ENCODE results near the gene IFT22.
"Not testable (repeated sequence)": the region's sequence is repeated elsewhere in the genome, so short reads cannot be mapped to it uniquely, and the experiment has no call there.

IFT22 gene

DNA sequence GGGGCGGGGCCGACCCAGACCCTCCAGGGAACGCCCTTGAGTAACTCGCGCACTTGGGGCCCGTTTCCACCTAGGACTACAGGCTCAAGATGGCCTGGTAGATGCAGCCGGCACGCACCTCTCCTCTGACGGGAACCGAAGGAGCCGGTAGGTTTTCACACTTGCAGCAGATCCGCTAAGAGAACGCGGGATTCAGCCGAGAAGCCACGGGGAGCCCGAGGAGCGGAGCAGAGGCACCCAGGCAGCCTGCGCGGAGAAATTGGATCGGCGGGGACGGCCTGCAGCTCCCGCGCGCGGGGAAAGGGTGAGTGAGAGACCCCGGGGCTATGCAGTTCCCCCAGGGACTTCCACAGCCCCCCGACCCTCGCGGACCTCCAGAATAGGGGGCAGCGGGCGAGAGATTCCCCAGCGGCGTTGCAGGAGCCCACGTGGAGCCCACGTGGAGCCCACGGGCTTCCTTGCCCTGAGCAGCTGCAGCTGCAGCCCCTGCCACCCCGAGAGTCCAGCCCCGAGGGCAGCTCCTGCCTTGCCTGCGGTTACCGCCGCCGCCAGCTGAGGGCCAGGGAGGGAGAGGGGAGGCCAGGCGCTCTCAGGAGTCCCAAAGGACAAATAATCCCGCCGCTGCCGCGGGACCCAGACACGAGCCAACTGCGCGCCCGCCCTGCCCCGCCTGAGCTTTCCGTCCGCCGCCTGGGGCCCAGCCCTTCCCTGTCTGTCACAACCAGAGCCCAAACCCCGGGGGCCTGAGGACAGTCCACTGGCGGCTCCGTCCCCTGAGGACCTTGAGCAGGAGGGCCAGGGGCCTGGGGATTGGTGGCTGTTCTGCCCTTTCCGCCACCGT is 13.1 kb downstream of the IFT22 start:
- DNase-seq (ENCODE audit: low read depth) = no peak

DNA sequence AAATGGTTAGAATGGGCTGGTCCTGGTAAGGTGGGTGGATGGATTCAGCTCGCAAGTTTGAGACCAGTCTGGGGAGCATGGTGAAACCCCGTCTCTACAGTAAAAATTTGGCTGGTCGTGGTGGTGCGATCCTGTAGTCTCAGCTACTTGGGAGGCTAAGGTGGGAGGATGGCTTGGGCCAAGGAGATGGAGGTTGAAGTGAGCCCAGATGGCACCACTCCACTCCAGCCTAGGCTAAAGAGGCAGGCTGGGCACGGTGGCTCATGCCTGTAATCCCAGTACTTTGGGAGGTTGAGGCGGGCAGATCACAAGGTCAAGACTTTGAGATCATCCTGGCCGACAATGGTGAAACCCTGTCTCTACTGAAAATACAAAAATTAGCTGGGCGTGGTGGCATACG is 15.3 kb downstream of the IFT22 start:
- DNase-seq (ENCODE audit: low read depth) = no peak

DNA sequence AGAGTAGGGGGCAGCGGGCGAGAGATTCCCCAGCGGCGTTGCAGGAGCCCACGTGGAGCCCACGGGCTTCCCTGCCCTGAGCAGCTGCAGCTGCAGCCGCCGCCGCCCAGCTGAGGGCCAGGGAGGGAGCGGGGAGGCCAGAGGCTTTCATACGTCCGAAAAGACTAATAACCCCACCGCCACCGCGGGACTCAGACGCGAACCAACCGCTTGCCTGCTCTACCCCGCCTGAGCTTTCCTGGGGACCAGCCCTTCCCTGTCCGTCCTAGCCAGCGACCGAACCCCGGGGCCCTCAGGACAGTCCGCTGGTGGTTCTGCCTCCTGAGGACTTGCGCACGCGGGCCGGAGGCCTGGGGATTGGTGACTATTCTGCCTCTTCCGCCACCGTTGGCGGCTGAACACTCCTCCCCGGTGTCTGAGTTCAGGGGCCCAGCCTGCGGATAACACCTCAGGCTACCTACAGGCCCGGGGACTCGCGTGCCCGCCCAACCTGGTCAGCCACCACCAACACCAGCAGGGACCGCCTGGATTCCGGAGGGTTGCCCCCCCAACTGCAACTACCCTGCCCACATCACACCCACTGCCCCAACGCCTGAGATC is 18.4 kb downstream of the IFT22 start:
- DNase-seq (ENCODE audit: low read depth) = no peak

DNA sequence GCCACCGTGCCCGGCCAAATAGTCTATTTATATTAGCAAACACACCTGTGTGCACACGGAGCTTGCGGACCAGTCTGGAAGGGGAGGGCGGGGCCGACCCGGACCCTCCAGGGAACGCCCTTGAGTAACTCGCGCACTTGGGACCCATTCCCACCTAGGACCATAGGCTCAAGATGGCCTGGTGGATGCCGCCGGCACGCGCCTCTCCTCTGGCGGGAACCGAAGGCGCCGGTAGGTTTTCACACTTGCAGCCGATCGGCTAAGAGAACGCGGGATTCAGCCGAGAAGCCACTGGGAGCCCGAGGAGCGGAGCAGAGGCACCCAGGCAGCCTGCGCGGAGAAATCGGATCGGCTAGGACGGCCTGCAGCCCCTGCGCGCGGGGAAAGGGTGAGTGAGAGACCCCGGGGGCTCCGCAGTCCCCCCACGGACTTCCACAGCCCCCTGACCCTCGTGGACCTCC is 18.9 kb downstream of the IFT22 start:
- DNase-seq (ENCODE audit: low read depth) = no peak

DNA sequence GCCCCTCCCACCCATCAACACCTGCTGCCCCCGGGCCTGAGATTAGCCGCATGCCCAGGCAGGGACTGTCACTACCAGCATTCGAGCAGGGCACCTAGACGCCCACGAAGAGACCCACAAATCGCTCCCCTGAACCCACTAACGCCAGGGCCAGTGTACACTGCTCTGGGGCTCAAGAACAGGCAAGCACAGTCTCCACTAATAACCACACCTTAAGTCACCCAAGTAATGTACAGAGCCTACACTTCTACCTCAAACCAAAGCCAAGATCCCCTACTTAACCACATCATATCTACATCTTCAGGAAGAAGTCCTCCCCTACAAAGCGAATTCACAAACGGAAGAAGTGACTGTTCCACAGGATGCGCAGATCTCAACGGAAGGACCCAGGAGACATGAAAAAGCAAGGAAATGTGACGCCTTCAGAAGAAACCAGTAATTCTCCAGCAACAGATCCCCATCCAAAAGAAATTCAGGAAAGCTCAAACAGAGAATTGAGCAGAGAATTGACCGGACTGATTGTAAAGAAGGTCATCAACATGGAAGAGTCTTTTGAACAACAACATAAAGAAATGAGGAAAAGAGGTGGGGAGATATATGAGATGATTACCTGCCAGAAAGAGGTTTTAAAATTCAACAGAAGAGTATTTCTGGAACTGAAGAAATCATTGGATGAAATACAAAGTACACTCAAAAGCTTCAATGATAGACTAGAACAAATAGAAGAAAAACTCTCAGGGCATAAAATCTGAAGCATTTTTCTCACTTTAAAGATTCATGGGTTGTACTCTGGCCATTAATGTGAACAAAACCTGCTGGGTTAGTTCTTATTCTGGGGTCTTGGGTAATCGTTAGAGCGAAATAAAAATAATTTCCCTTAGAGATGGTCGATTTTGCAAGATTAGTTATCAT is 20.9 kb downstream of the IFT22 start:
- no peak for DNase-seq (ENCODE audit: low read depth)

DNA sequence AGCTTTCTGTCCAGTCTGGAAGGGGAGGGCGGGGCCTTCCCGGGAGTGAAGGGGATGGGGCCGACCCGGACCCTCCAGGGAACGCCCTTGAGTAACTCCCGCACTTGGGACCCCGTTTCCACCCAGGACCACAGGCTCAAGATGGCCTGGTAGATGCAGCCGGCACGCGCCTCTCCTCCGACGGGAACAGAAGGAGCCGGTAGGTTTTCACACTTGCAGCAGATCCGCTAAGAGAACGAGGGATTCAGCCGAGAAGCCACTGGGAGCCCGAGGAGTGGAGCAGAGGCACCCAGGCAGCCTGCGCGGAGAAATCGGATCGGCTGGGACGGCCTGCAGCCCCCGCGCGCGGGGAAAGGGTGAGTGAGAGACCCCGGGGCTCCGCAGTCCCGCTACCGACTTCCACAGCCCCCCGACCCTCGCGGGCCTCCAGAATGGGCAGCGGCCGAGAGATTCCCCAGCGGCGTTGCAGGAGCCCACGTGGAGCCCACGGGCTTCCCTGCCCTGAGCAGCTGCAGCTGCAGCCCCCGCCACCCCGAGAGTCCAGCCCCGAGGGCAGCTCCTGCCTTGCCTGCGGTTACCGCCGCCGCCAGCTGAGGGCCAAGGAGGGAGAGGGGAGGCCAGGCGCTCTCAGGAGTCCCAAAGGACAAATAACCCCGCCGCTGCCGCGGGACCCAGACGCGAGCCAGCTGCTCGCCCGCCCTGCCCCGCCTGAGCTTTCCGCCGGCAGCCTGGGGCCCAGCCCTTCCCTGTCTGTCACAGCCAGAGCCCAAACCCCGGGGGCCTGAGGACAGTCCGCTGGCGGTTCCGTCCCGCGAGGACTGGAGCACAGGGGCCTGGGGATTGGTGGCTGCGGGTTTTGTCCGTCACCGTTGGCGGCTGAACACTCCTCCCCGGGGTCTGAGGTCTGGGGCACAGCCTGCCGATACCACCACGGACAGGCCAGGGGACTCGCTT is 21.8 kb downstream of the IFT22 start:
- no peak for DNase-seq (ENCODE audit: low read depth)

DNA sequence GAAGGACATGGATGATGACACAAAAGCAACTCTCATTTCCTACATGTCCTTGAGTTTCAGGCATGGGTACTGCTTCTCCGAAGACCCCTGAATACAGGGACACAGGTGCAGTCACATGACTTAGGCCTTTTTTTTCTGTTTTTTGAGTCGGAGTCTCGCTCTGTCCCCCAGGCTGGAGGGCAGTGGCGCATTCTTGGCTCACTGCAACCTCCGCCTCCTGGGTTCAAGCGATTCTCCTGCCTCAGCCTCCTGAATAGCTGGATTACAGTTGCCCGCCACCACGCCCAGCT is 26.8 kb downstream of the IFT22 start:
- DNase-seq (ENCODE audit: low read depth) = no peak

DNA sequence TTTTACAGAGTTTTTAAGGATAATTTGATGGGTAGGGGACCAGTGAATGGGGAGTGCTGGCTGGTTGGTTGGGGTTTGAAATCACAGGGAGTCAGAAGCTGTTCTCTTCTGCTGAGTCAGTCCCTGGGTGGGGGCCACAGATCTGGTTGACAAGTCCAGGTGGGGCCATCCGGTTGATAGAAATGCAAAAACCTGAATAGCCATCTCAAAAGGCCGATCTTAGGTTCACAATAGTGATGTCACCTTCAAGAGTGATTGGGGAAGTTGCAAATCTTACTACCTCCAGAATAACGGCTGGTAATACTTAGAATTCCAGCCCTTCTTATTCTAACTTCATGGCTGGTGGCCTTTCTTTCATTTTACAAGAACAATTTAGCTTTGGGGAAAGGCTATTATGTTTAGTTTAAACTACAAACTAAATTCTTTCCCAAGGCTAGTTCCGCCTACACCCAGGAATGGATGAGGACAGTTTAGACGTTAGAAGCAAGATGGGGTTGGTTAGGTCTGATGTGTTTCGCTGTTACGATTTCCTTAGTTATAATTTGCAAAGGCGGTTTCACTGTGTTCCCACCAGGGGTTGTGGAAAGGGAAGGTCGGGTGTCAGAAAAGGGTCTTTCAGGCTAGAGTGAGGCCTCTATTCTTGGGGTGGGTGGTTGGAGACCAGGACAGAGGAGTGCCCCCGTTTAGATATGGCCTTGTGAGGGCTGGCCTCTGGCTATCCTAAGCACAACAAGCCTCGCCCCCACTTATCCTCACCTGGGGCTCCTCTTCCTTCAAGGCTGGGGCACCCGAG is 27.4 kb downstream of the IFT22 start:
- DNase-seq (ENCODE audit: low read depth) = no peak

DNA sequence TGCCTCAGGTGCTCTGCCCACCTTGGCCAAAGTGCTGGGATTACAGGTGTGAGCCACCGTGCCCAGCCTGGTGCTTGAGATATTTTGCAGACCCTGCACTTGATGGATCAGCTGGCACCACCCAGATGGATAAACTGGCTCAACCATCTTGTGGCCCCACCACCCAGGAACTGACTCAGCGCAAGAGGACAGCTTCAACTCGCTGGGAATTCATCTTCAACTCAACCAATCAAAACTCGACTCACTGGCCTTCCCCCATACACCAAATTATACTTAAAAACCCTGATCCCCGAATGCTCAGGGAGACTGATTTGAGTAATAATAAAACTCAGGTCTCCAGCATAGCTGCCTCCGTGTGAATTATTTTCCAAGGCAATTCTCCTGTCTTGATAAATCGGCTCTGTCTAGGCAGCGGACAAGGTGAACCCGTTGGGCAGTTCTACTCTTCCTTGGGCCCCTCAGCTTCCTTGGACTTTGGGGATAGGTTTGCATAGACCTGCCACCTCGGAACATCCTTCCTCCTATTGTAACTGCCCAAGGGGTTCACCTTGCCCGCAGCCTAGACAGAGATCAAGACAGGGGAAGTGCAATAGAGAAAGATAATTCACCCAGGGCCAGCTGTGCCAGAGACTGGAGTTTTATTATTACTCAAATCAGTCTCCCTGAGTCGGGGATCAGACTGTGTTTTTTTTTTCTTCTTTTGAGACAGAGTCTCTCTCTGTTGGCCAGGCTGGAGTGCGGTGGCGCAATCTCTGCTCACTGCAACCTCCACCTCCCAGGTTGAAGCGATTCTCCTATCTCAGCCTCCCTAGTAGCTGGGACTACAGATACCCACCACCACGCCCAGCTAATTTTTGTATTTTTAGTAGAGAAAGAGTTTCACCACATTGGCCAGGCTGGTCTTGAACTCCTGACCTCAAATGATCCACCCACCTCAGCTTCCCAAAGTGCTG is 28.3 kb downstream of the IFT22 start:
- not testable (repeated sequence) for DNase-seq (ENCODE audit: low read depth)

DNA sequence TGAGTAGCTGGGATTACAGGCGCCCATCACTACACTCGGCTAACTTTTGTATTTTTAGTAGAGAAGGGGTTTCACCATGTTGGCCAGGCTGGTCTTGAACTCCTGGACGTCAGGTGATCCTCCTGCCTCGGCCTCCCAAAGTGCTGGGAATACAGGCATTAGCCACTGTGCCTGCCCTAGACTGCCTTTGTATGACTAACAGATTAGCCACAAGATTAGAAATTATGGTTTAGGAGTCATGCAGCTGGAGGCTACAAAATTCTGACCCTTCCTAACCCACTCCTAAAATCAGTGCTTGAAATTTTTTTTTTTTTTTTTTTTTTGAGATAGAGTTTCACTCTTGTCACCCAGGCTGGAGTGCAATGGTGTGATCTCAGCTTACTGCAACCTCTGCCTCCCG is 29.0 kb downstream of the IFT22 start:
- DNase-seq (ENCODE audit: low read depth) = not testable (repeated sequence)

DNA sequence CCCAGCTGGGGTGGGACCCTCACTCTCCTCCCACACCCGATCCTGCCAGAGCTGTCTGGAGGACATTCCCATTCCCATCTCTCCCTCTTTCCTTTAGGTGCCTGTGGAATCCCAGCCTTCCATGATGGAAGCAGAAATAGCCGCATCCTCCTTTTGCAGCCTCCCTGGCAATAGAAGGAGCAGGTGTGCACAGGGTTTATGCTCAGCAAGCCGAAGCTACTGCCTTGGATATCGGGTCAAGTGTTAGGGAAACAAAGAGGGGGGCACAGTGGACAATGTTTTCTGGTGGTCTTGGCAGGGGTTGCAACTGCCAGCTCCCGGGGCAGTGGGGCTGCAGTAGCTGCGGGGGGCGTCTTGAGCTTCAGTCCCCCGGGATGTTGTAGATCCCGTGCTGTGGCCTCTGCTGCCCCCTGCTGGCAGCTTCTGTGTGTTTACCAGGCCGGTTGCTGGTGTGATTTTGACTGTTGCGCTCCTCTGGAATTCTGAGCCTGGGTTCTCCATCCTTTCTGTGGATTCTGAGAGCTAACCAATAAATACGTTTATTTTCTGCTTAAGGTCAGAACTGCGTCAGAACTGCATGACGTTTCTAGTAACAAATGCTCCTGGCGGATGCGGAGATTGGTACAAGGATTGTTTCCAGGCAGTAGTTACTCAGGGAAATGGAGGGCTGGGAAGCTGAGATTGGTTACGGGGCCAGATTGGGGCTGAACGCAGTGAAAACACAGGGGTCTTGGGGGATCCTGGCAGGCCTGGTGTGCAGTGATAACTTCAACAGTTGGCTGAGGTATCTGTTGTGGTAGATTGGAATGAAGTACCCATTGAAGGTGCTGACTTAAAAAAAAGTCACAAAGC is 31.2 kb downstream of the IFT22 start:
- not testable (repeated sequence) for DNase-seq (ENCODE audit: low read depth)

DNA sequence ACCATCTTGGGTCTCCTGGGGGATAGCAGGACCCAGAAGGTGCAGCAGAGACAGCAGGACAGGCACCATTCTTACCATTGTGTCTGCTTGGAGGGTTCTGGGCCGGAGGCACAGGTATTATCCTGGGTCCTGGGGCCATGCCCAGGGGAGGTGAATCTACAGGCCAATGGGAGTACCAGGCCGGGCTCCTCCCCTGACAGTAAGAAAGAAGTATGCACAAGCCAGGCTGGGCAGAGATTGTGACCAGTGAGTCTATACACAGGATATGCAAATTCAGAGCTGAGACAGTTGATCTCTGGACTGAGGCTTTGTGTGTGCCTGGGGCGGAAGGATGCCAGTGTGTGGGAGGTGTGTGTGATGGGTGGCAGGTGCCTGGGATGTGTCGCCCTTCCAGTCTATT is 31.9 kb downstream of the IFT22 start:
- DNase-seq (ENCODE audit: low read depth) = not testable (repeated sequence)

DNA sequence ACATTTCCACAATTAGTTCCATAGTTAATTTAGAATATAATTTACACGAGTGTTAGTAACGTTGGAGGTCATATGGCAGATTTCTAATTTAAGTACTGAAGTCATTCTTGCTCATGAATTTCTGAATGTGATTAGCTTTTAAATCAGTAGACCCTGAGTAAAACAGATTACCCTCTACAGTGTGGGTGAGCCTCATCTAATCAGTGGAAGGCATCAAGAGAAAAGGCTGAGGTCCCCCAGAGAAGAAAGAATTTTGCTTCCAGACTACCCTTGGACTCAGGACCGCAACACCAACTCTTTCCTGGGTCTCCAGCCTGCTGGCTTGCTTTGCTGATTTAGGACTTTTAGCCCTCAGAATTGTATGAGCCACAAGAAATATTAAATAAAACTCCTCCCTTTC is 33.2 kb downstream of the IFT22 start:
- no peak for DNase-seq (ENCODE audit: low read depth)

DNA sequence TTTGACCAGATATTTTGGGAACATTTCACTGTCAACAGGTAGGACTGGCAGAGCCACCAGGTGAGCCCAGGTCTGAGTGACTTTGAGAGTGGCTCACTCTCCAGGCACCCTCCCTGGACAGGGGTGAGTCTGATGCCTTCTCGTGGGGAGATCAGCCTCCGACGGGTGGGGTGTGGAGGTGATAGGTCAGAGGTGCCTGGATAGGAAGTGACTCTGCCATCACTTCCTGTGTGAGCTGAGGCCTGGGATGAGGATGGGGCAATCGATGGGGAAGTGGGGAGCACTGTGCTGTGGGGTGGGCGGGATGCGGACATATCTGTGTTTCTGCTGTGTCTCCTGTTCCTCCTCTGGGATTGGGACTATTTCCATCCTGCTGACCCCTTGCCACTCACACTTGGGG is 34.6 kb downstream of the IFT22 start:
- DNase-seq (ENCODE audit: low read depth) = no peak

DNA sequence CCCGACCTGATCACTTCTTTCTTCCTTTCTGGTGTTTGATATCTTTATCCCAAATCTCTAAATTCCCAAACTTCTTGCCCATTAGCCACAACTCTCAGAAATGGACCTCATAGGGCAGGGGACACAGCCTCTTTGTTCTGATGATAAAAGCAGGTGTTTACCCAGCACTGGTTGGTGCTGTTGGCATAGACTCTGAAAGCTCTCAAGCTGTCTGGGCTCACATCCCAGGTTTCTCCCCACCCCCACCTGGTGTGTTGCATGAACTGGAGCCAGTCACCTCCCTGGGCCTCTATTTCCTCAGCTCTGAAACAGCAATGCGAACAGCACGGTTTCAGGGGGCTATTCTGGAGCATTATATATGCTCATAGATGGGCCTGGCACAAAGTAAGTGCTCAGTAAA is 35.7 kb downstream of the IFT22 start:
- DNase-seq (ENCODE audit: low read depth) = not testable (repeated sequence)

DNA sequence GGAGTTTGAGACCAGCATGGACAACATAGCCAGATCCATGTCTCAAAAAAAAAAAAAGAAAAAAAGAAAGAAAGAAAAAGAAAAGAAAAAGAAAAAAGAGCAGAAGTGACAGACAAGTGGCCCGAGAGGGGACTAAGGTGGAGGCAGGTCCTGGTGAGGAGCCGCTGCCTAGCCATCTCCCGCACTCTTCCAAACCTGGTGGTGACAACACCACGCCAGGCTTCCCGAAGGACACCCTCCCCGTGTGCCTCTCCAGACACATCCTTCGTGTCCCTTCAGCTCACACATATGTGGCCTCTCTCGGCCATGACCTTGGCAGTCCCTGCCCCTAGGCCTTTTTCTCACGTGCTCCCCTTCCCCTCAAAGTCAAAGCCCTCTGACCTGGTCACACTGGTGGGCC is 36.4 kb downstream of the IFT22 start:
- no peak for DNase-seq (ENCODE audit: low read depth)

DNA sequence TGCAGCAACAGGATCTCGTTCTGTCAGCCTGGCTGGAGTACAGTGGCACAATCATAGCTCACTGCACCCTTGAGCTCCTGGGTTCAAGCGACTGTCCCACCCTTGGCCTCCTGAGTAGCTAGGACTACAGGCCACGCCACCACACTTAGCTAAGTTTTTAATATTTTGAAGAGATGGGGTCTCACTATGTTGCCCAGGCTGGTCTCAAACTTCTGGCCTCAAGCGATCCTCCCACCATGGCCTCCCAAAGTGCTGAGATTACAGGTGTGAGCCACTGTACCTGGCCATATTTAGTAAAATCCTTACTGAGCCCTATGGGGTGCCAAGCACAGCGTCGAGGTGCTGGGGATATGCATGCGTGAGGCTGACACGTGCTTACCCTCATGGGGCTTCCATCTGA is 40.7 kb downstream of the IFT22 start:
- not testable (repeated sequence) for DNase-seq (ENCODE audit: low read depth)

DNA sequence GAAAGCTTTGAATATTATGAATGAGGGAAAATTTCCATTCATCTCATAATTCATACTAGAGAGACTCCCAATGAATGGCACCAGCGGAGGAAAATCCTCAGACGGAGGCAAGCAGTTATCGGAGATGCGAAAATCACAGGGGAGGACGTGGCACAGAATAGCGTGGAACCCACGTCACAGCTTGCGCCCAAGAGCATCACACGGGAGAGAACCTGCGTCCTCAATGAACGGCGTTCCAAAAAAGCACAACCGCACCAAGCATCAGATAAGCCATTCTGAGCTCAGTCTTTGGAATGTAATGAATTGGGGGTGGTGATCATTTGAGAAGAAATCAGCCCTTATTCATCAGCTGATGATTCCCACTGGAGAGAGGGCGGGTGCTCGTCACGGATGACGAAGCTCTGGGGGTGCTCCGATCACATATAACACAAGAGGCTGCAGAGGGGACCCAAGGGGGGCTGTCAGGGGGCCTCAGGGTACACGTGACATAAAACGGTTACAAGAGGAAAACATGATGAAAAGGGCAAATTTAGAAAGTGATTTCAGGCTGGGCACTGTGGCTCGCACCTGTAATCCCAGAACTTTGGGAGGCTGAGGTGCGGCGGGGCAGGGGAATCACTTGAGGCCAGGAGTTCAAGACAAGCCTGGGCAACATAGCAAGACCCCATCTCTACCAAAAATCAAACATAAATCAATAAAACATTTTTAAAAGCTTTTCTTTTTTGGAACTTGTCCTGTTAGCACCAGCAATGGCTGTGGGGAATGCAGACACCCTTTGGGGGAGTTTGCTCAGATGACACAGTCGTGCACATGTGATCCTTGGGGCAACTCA is 42.9 kb downstream of the IFT22 start:
- DNase-seq (ENCODE audit: low read depth) = no peak
